T-helper 9 cell (primary cell): ENCODE data around the gene TBX10.
A peak's percentile ranks its signal among the peaks of the same experiment; 100 is the strongest.
"Not testable (repeated sequence)": the region's sequence is repeated elsewhere in the genome, so short reads cannot be mapped to it uniquely, and the experiment has no call there.

ENCODE experiments used
- DNase-seq: peaks from one replicate; pipeline ENCODE4 v3.0.0-alpha.2; 2020

The TBX10 gene

DNA sequence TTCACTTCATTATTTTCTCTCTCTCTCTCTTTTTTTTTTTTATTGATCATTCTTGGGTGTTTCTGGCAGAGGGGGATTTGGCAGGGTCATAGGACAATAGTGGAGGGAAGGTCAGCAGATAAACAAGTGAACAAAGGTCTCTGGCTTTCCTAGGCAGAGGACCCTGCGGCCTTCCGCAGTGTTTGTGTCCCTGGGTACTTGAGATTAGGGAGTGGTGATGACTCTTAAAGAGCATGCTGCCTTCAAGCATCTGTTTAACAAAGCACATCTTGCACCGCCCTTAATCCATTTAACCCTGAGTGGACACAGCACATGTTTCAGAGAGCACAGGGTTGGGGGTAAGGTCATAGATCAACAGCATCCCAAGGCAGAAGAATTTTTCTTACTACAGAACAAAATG, 42.1 kb downstream of the TBX10 start:
- DNase-seq: not testable (repeated sequence)

DNA sequence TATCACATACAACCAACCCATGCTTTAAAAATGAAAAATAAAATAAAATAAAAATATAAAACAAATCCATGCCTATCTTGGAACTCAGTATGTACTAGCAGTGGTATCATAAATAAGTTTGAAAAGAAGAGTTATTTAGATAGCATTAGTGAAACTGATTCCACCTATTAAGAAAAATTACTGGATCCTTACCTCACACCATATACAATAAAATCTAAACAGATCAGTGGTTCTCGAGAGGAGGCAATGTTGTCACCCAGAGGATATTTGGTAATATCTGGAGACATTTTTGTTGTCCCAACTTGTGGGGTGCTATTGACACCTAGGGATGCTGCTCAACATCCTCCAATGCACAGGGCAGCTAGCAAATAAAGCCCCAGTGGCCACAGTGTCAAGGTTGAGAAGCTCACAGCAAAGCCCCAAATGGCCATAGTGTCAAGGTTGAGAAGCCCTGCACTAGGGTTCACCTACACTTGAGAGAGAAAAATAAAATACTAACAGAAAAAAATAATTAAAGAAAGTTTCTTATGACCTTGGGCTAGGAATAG, 42.7 kb downstream of the TBX10 start:
- no peak for DNase-seq

DNA sequence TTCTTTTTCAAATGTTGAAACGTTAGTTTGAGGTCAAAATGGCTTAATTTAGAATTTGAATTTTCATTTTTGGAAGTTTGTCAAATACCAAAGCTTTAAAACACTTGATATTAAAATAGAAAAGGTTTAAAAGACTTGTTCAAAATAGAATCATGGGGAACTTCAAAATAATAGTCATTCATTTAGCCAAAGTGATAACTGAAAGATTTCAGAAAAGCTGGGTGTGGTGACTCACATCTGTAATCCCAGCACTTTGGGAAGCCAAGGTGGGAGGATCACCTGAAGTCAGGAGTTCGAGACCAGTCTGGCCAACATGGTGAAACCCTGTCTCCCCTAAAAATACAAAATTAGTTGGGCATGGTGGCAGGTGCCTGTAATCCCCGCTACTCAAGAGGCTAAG, 45.1 kb downstream of the TBX10 start:
- DNase-seq: no peak

DNA sequence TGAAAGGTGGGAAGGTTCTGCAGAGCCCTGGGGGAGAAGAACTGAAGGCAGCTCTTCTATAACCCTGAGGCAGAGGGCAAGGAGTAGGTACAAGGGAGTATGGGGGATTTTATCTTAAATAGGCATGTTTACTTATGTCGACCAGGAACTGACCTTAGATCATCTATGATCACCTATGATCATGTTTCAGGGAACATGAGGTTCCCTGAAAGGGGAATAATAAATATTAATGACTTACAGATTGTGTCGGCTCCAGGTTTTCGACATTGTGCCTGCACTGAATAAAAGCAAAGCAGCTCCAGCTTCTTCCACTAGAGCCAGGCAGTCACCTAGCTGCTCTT, 46.0 kb downstream of the TBX10 start:
- DNase-seq: no peak

DNA sequence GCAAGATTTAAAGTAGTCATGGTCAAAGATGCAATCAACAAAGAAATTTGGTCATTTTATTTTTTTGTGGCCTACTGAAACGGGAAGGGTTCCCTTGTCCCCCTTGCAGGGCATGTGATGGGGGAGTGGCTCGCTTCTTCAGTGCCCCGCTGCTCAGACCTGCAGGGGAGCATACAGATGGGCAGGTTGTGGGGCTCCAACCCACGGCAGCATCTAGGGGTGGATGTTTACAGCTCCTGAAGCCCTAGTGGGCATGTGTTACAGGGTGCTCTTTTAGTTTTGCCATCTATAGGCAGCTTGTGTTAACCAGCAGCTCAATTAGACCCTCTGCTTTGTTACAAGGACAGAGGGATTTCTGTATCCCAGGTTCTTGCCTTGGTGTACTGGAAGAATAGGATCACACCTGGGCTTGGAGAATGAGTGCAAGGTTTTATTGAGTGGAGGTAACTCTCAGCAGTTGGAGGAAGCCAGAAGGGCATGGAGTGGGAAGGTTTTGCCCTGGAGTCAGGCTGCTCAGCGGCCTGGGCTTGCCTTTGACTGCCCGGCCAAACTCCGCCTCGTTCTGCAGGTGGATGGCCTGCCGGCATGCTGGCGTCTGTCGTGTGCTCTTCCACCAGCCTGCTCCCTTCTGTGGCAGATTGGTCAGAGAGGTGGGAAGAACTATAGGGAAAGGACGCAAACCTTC, 46.5 kb downstream of the TBX10 start:
- no peak for DNase-seq

DNA sequence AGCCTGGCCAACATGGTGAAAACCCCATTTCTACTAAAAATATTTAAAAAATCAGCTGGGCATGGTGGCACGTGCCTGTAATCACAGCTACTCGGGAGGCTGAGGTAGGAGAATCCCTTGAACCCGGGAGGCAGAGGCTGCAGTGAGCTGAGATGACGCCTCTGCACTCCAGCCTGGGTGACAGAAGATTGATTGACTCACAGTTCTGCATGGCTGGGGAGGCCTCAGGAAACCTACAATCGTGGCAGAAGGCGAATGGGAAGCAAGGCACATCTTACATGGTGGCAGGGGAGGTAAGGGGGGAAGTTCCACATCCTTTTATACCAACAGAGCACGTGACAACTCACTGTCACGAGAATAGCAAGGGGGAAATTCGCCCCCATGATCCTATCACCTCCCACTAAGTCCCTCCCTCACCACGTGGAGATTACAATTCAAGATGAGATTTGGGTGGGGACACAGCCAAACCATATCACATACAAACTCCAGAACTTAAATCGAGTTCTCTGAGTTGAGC, 50.6 kb downstream of the TBX10 start:
- not testable (repeated sequence) for DNase-seq

DNA sequence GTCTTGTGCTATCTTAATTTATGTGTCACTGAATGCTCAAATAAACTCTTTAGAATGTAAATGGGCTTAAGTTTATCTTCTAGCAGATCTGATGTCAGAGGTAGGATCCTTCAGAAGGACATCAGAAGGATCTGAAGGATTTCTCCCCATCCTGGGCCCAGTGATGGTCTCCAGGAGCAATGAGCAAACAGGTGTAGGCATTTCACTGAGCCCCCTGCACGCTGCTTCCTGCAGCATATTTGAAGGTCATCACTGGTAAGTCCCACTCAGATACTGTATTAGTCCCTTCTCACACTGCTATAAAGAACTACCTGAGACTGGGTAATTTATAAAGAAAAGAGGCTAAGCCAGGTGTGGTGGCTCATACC, 51.4 kb downstream of the TBX10 start:
- DNase-seq: no peak

DNA sequence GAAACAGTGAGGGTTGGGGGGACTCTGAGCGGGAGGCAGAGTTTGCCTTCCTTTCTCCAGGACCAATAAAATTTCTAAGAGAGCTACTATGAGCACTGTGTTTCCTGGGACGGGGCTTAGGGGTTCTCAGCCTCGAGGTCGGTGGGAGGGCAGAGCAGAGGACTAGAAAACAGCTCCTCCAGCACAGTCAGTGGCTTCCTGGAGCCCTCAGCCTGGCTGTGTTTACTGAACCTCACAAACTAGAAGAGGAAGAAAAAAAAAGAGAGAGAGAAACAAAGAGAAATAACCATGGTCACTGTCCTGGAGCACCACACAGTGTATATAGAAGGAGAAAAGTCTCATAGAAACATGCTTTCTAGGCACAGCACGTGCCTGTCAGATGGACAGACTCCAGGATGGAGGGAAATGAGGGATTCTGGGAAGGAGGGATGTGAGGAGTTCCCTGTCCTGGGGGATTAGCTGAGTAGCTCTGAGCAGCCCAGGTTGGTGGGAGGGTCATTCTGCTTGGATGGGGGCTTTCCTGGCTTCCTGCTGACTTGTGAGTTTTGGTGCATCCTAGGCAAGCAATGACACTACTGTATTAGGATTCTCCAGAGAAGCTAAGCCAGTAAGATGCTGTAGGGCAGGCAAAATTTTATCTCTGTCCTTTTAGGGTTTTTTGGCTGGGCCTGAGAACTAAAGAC, 52.9 kb downstream of the TBX10 start:
- no peak for DNase-seq

DNA sequence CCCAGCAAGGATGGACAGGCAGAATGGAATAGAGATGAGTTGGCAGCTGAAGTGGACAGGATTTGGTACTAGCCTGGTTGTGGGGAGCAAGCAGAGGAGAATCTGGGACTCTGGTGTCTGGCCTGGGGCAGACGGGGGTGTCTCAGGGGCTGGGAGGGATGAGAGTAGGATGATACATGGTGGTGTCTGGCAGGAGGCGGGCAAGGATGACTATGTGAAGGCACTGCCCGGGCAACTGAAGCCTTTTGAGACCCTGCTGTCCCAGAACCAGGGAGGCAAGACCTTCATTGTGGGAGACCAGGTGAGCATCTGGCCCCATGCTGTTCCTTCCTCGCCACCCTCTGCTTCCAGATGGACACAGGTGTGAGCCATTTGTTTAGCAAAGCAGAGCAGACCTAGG, 53.7 kb downstream of the TBX10 start:
- no peak for DNase-seq

DNA sequence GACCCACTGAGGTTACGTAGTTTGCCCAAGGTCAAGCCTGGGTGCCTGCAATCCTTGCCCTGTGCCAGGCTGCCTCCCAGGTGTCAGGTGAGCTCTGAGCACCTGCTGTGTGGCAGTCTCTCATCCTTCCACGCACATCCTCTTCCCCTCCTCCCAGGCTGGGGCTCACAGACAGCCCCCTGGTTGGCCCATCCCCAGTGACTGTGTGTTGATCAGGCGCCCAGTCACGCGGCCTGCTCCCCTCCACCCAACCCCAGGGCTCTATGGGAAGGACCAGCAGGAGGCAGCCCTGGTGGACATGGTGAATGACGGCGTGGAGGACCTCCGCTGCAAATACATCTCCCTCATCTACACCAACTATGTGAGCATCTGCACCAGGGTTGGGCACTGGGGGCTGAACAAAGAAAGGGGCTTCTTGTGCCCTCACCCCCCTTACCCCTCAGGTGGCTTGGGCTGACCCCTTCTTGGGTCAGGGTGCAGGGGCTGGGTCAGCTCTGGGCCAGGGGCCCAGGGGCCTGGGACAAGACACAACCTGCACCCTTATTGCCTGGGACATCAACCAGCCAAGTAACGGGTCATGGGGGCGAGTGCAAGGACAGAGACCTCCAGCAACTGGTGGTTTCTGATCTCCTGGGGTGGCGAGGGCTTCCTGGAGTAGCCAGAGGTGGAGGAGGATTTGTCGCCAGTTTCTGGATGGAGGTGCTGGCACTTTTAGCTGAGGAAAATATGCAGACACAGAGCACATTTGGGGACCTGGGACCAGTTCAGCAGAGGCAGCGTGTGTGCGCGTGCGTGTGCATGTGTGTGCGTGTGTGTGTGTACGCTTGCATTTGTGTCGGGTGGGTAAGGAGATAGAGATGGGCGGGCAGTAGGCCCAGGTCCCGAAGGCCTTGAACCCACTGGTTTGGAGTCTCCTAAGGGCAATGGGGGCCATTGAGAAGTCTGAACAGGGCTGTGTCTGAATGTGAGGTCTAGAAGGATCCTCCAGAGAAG, 54.4 kb downstream of the TBX10 start:
- DNase-seq: no peak

DNA sequence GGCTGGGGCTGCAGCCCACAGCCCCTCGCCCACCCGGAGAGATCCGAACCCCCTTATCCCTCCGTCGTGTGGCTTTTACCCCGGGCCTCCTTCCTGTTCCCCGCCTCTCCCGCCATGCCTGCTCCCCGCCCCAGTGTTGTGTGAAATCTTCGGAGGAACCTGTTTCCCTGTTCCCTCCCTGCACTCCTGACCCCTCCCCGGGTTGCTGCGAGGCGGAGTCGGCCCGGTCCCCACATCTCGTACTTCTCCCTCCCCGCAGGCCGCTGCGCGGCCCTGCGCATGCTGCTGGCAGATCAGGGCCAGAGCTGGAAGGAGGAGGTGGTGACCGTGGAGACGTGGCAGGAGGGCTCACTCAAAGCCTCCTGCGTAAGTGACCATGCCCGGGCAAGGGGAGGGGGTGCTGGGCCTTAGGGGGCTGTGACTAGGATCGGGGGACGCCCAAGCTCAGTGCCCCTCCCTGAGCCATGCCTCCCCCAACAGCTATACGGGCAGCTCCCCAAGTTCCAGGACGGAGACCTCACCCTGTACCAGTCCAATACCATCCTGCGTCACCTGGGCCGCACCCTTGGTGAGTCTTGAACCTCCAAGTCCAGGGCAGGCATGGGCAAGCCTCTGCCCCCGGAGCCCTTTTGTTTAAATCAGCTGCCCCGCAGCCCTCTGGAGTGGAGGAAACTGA, 55.2 kb downstream of the TBX10 start:
- no peak for DNase-seq

DNA sequence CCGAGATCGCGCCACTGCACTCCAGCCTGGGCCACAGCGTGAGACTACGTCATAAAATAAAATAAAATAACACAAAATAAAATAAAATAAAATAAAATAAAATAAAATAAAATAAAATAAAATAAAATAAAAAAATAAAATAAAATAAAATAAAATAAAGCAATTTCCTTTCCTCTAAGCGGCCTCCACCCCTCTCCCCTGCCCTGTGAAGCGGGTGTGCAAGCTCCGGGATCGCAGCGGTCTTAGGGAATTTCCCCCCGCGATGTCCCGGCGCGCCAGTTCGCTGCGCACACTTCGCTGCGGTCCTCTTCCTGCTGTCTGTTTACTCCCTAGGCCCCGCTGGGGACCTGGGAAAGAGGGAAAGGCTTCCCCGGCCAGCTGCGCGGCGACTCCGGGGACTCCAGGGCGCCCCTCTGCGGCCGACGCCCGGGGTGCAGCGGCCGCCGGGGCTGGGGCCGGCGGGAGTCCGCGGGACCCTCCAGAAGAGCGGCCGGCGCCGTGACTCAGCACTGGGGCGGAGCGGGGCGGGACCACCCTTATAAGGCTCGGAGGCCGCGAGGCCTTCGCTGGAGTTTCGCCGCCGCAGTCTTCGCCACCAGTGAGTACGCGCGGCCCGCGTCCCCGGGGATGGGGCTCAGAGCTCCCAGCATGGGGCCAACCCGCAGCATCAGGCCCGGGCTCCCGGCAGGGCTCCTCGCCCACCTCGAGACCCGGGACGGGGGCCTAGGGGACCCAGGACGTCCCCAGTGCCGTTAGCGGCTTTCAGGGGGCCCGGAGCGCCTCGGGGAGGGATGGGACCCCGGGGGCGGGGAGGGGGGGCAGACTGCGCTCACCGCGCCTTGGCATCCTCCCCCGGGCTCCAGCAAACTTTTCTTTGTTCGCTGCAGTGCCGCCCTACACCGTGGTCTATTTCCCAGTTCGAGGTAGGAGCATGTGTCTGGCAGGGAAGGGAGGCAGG, 56.0 kb downstream of the TBX10 start, which contains the start of gene GSTP1:
Gene GSTP1 (plus strand): TSS at position 566 of the 958 bp plus-strand sequence. CDS start 32 bp downstream, at position 598.
- peak; percentile 70 for DNase-seq

DNA sequence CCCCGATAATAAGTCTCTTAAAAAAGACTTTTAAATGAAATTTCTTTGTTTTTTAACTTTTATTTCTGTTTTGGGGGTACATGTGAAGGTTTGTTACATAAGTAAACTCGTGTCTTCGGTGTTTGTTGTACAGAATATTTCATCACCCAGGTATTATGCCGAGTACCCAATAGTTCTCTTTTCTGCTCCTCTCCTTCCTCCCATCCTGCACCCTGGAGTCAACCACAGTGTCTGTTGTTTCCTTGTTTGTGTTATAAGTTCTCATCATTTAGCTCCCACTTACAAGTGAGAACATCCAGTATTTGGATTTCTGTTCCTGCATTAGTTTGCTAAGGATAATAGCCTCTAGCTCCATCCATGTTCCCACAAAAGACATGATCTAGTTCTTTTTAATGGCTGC, 57.6 kb downstream of the TBX10 start:
- no peak for DNase-seq

DNA sequence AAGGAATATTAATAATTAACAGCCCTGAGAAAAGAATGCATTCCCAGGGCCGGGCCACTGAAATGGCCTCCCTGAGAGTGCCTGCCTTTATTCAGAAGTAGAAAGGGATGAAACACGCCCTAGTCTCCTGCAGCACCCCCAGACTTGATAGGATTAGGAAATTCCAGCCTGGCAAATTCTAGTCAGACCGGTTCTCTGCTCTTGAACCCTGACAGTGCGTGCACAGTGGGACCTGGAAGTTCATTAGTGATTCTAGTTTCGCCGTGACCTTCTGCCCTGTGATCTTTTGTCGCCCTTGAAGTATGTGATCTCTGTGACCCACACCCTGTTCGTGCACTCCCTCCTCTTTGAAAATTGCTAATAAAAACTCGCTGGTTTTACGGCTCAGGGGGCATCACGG, 58.1 kb downstream of the TBX10 start:
- DNase-seq: no peak
